A549 (cell line): ENCODE results near the gene CKMT2. TPM values are rescaled to one million over a fixed set of nuclear protein-coding genes. Genes with fewer than 3 reads are reported as not detected.
"Not testable (repeated sequence)": the region's sequence is repeated elsewhere in the genome, so short reads cannot be mapped to it uniquely, and the experiment has no call there.

ENCODE experiments used
- ATAC-seq, 2 experiments: fragments of 200-7000 bp in 1 of 2; fragments of >200 bp in 1 of 2; cut with Nextera tagmentation in 1 of 2; cut with Tn5 transposase in 1 of 2; 3 replicates each; pipeline versions ENCODE4 v1.8.0 to v1.9.1; 2018 to 2020; ENCODE audit warnings: mild to moderate bottlenecking in 1 of 2, moderate library complexity in 1 of 2
- CTCF ChIA-PET: fragments of 300-600 bp; sonication (Branson Sonifier 250); formaldehyde crosslinking; extraction: SDS; loops from one replicate; lab custom pipeline; 2021; ENCODE audit warnings: antibody characterized with exemption, inconsistent platforms; lab: Yijun Ruan, JAX
- POLR2A ChIA-PET: fragments of 350-600 bp; formaldehyde crosslinking; extraction: SDS; loops from one replicate; lab custom pipeline; 2021; ENCODE audit warnings: antibody characterized with exemption, inconsistent platforms; lab: Yijun Ruan, JAX
- DNase-seq, 2 experiments: peaks; one replicate each; pipeline versions ENCODE4 v3.0.0 to v3.0.0-alpha.2; 2011 to 2016; ENCODE audit warnings: low read depth in 1 of 2, low spot score in 1 of 2
- FAIRE-seq: peaks from 2 replicates; lab custom pipeline; 2011; peaks lifted over from hg19 to GRCh38; lab: Jason Lieb, UNC
- H3K27ac ChIP-seq, 2 experiments: fragments of >200 bp; sonication (Bioruptor Twin); formaldehyde crosslinking; 3 replicates each; pipeline ENCODE4 v1.5.1; 2016 to 2017
- H3K4me1 ChIP-seq: fragments of >200 bp; sonication (Bioruptor Twin); formaldehyde crosslinking; 3 replicates; pipeline ENCODE4 v1.6.1; 2016
- H3K4me2 ChIP-seq: fragments of >200 bp; sonication (Bioruptor Twin); formaldehyde crosslinking; 3 replicates; pipeline ENCODE4 v1.6.1; 2016
- H3K4me3 ChIP-seq: fragments of >200 bp; sonication (Bioruptor Twin); formaldehyde crosslinking; 3 replicates; pipeline ENCODE4 v1.5.1; 2016
- H3K9me3 ChIP-seq: fragments of >200 bp; sonication (Bioruptor Twin); formaldehyde crosslinking; 3 replicates; pipeline ENCODE4 v1.6.1; 2016
- CBX8 ChIP-seq: fragments of 200-600 bp; sonication (generic); IDR thresholded peaks from 2 replicates; pipeline ENCODE4 v1.6.1; 2016
- CTCF ChIP-seq: fragments of >200 bp; sonication (Bioruptor Twin); formaldehyde crosslinking; IDR thresholded peaks from 3 replicates; pipeline ENCODE4 v1.5.1; 2016
- EHF ChIP-seq: fragments of 250-450 bp; sonication (Bioruptor Pico); IDR thresholded peaks from 2 replicates; pipeline ENCODE4 v1.5.0; 2020; ENCODE audit warnings: mild to moderate bottlenecking
- EHMT2 ChIP-seq: fragments of 200-600 bp; sonication (generic); IDR thresholded peaks from 2 replicates; pipeline ENCODE4 v1.6.1; 2016; ENCODE audit warnings: antibody characterized with exemption, low read depth, mild to moderate bottlenecking, moderate library complexity
- ELK1 ChIP-seq: fragments of 150-350 bp; IDR thresholded peaks from 2 replicates; pipeline ENCODE4 v1.6.1; 2014; ENCODE audit warnings: low read depth, mild to moderate bottlenecking, low read length
- EP300 ChIP-seq, 2 experiments: fragments of >200 bp; sonication (Bioruptor Twin); formaldehyde crosslinking; IDR thresholded peaks; 2 replicates in 1 of 2; 3 replicates in 1 of 2; pipeline ENCODE4 v1.6.1; 2016 to 2017
- ESRRA ChIP-seq: fragments of 150-350 bp; IDR thresholded peaks from 2 replicates; pipeline ENCODE4 v1.6.1; 2014; ENCODE audit warnings: mild to moderate bottlenecking, low read length, borderline replicate concordance
- FOSB ChIP-seq: fragments of 250-450 bp; sonication (Bioruptor Pico); IDR thresholded peaks from 2 replicates; pipeline ENCODE4 v1.5.0; 2020; ENCODE audit warnings: mild to moderate bottlenecking, moderate library complexity
- FOSL2 ChIP-seq, 2 experiments: fragments of 450-650 bp in 1 of 2; fragments of >200 bp in 1 of 2; sonication (Bioruptor Twin) in 1 of 2; formaldehyde crosslinking; IDR thresholded peaks; 2 replicates each; pipeline versions ENCODE4 v1.5.0 to v1.6.1; 2016 to 2020; ENCODE audit warnings: mild to moderate bottlenecking in 1 of 2, moderate library complexity in 1 of 2
- JUNB ChIP-seq: fragments of >200 bp; sonication (Bioruptor Twin); formaldehyde crosslinking; IDR thresholded peaks from 2 replicates; pipeline ENCODE4 v1.6.1; 2016
- MAFK ChIP-seq: fragments of 450-650 bp; IDR thresholded peaks from 2 replicates; pipeline ENCODE4 v1.6.1; 2014; ENCODE audit not compliant: partially characterized antibody
- MYC ChIP-seq: IDR thresholded peaks from 2 replicates; pipeline ENCODE4 v1.6.1; 2012; ENCODE audit warnings: mild to moderate bottlenecking, inconsistent platforms, low read length, improper control_type of control experiment, borderline replicate concordance
- NPAS2 ChIP-seq: fragments of 250-450 bp; sonication (Bioruptor Pico); IDR thresholded peaks from 2 replicates; pipeline ENCODE4 v1.8.0; 2022; ENCODE audit warnings: mild to moderate bottlenecking, moderate library complexity, borderline replicate concordance
- PHF8 ChIP-seq: fragments of 200-600 bp; sonication (generic); IDR thresholded peaks from 2 replicates; pipeline ENCODE4 v1.6.1; 2016; ENCODE audit warnings: low read depth, mild to moderate bottlenecking, antibody characterized with exemption, moderate library complexity, borderline replicate concordance
- POLR2AphosphoS2 ChIP-seq: conservative IDR thresholded peaks from 2 replicates; pipeline ENCODE4 v1.6.1; 2012; ENCODE audit warnings: low read length, improper control_type of control experiment, inconsistent platforms
- RARB ChIP-seq: fragments of 250-450 bp; sonication (Bioruptor Pico); IDR thresholded peaks from 2 replicates; pipeline ENCODE4 v1.8.0; 2021; ENCODE audit warnings: mild to moderate bottlenecking, moderate library complexity
- RCOR1 ChIP-seq: fragments of 150-350 bp; IDR thresholded peaks from 2 replicates; pipeline ENCODE4 v1.6.1; 2014; ENCODE audit warnings: antibody characterized with exemption, low read length, low read depth
- RNF2 ChIP-seq: fragments of 200-600 bp; sonication (generic); IDR thresholded peaks from 2 replicates; pipeline ENCODE4 v1.6.1; 2016; ENCODE audit warnings: low read depth, mild to moderate bottlenecking, antibody characterized with exemption, moderate library complexity, borderline replicate concordance
- SMC3 ChIP-seq: fragments of >200 bp; sonication (Bioruptor Twin); formaldehyde crosslinking; IDR thresholded peaks from 3 replicates; pipeline ENCODE4 v1.6.1; 2018; ENCODE audit warnings: inconsistent platforms
- SREBF2 ChIP-seq: fragments of 450-650 bp; IDR thresholded peaks from 2 replicates; pipeline ENCODE4 v1.6.1; 2014; ENCODE audit warnings: mild to moderate bottlenecking, moderate library complexity
- TFCP2L1 ChIP-seq: fragments of 250-450 bp; sonication (Bioruptor Pico); IDR thresholded peaks from 2 replicates; pipeline ENCODE4 v1.5.0; 2021; ENCODE audit warnings: mild to moderate bottlenecking
- TP53 ChIP-seq: fragments of 250-450 bp; sonication (Bioruptor Pico); IDR thresholded peaks from 2 replicates; pipeline ENCODE4 v1.5.0; 2021; ENCODE audit warnings: mild to moderate bottlenecking, moderate library complexity
- ZC3H11A ChIP-seq: fragments of 450-650 bp; IDR thresholded peaks from 2 replicates; pipeline ENCODE4 v1.6.1; 2014; ENCODE audit warnings: antibody characterized with exemption, mild to moderate bottlenecking
- ZSCAN20 ChIP-seq: fragments of 250-450 bp; sonication (Bioruptor Pico); IDR thresholded peaks from 2 replicates; pipeline ENCODE4 v1.8.0; 2022; ENCODE audit warnings: mild to moderate bottlenecking, moderate library complexity
- WGBS: methylation state at CpG from one replicate; pipeline ENCODE4 v1.1.6; 2017; ENCODE audit errors: missing lambda C conversion rate; 5-methylcytosine and 5-hydroxymethylcytosine counted together
- polyA plus RNA-seq, 4 experiments: library from polyadenylated mRNA; depleted of rRNA in 3 of 4; stranded (reverse); fragments of >200 nt; fragmentation: RNase III in 1 of 4; extraction: RNeasy Plus Mini Kit Qiagen cat#74134 plus additional on column Dnase treatment in 1 of 4; gene quantifications; 2 replicates in 3 of 4; 3 replicates in 1 of 4; pipeline ENCODE4 v1.2.3, GENCODE V29; 2011 to 2017

The CKMT2 gene
- polyA plus RNA-seq, 2 of the 4 experiments (the other 2 are of a cell fraction), result not detected

GRCh38 chr5:81269751-81270393 lies 36.8 kb downstream of the CKMT2 start:
- DNase-seq, result no peak

GRCh38 chr5:81270394-81271027 lies 37.4 kb downstream of the CKMT2 start:
- H3K9me3 ChIP-seq, ATAC-seq, H3K4me2 ChIP-seq, FAIRE-seq, H3K4me3 ChIP-seq, POLR2A ChIA-PET, DNase-seq: not testable (repeated sequence)
- Histone ChIP-seq H3K27ac (peak overlapping the region in 1 of 2 experiments; percentile 77; a peak in 4 of 6 replicates), H3K4me1 (peaks cover 25% of the 10 kb centered on the region)
- 94% methylated on average over 2 of the region's 2 CpGs for WGBS
- CTCF ChIA-PET, result interaction anchor here (0.6 to 1.6 kb wide), 5 partner anchors 26 to 607 kb away, joined by 3 to 6 read pairs (median 4); no protein-coding TSS in a partner anchor

More at GRCh38 chr5:81269751-81270393, 36.8 kb downstream of the CKMT2 start:
- TF ChIP-seq JUNB (no peak), NPAS2 (no peak), POLR2AphosphoS2 (no peak), TP53 (CRISPR knock-in tag) (no peak), EP300 (IDR thresholded peaks at IDR 0.05) (no peak), MAFK (no peak), RARB (CRISPR knock-in tag) (no peak), ZSCAN20 (CRISPR knock-in tag) (no peak)
- ChIA-PET POLR2A (no interaction called here), CTCF (interaction anchor here (1.3 to 1.6 kb wide), 3 partner anchors 27 to 75 kb away, joined by 3 to 5 read pairs (median 4); no protein-coding TSS in a partner anchor)
- H3K4me2 ChIP-seq, result peak overlapping the region; percentile 42; the same call in 2 of the 3 replicates
- no peaks in the 10 kb centered on the region for H3K9me3 ChIP-seq
- no peak overlapping the region for H3K4me3 ChIP-seq
- H3K4me1 ChIP-seq, result peaks cover 25% of the 10 kb centered on the region
- FAIRE-seq, result no peak
- 95% methylated on average over 8 of the region's 8 CpGs for WGBS
- ATAC-seq, result no peak; a peak in 1 of 6 replicates
- H3K27ac ChIP-seq, result peak overlapping the region; percentile 58 to 77

- ATAC-seq (no peak), FAIRE-seq (no peak), DNase-seq (no peak)
- no peak overlapping the region for H3K27ac ChIP-seq
- CTCF ChIA-PET, result interaction anchor here (1.8 kb wide), 1 partner anchor 16 kb away, joined by 7 read pairs; no protein-coding TSS in a partner anchor
- POLR2A ChIA-PET, result no interaction called here
- no peak for TF ChIP-seq EHMT2
- TF ChIP-seq ZC3H11A, result no peak
- no peak for TF ChIP-seq RCOR1
- TF ChIP-seq SREBF2, result no peak
- no peak for TF ChIP-seq TFCP2L1
- TF ChIP-seq ESRRA, result no peak
- no peak for TF ChIP-seq SMC3
- no peak for TF ChIP-seq CTCF
- TF ChIP-seq MYC, result no peak
- no peak for TF ChIP-seq RNF2
- TF ChIP-seq ELK1, result no peak
- no peak for TF ChIP-seq FOSL2 (IDR thresholded peaks at IDR 0.05)
- TF ChIP-seq FOSL2 (CRISPR knock-in tag; IDR thresholded peaks at IDR 0.05), result no peak
- TF ChIP-seq FOSB (CRISPR knock-in tag), result no peak
- no peak for TF ChIP-seq EHF (CRISPR knock-in tag)
- TF ChIP-seq PHF8, result no peak
- TF ChIP-seq EP300 (IDR thresholded peaks at IDR 0.05), result no peak
- no peak for TF ChIP-seq CBX8
- no peaks in the 10 kb centered on the region for H3K4me1 ChIP-seq
- H3K4me3 ChIP-seq, result no peak overlapping the region
- no peaks in the 10 kb centered on the region for H3K9me3 ChIP-seq
- 72% methylated on average over 1 of the region's 1 CpG for WGBS
- H3K4me2 ChIP-seq, result no peak overlapping the region
These were observed 50.9 kb downstream of the CKMT2 start for GRCh38 chr5:81283976-81284375.
